ENCODE data around the gene P2RY6.

GRCh38 chr11:73258104-73259035 lies 13.8 kb upstream of the P2RY6 start:
- TF ChIP-seq POLR2A (IDR thresholded peaks at IDR 0.05; ENCODE audit: low read depth, low read length) (no peak), TAF1 (IDR thresholded peaks at IDR 0.05; ENCODE audit: low read depth, low read length) (no peak), POLR2AphosphoS5 (IDR thresholded peaks at IDR 0.05; ENCODE audit: low read depth, low read length) (no peak), PAX5 (IDR thresholded peaks at IDR 0.05; ENCODE audit: insufficient read depth, low read length, severe bottlenecking) (no peak)
